NCI-H2029 treated with DMSO at 0.1 percent for 48 hours (cell line): ENCODE data around the gene GBGT1.

Experiments
- DNase-seq: peaks from one replicate; lab custom pipeline; 2025; lab: John Stamatoyannopoulos, UW

GBGT1 gene

DNA sequence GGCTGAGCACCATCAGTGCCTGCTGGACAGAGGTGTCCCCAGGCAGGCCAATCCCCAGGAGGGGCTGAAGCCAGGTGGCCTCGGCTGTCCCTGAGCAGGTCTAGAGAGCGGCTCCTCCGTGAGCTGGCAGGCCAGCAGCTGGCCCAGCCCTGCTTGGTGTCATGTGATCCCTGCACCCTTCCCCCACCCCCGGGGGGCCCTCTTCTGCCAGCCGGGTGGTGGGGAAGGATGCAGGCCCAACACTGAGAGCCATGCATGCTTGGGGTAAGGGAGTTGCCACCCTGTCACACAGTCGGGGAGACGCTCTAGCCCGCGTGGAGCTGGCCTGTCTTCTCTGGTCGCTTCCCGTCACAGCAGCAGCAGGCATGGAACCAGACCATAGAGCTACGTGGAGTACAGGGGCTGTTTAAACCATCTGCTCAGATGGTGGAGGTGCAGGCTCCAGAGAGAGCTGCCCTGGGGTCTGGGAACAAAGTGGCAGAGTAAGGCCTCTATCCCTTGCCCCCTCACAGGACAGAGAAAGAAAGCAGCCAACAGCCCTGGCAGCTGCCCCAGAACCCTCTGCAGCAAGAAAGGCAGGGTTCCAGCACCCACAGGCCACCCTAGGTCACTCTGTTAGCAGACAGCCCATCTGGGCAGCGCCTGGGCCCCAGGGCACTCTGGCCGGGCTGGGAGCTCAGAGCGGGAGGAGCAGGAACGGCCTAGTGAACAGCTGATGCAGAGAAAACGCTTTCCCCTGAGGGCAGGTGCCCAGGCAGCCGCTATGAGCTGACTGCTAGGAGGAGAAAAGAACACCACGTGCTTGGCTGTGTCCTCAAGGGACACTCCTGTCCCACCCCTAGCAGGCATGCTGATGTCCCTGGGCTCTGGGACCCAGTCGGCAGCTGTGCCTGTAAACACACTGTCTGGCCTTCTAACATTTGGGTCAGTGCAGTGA is 49.5 kb downstream of the GBGT1 start:
- DNase-seq: no peak

DNA sequence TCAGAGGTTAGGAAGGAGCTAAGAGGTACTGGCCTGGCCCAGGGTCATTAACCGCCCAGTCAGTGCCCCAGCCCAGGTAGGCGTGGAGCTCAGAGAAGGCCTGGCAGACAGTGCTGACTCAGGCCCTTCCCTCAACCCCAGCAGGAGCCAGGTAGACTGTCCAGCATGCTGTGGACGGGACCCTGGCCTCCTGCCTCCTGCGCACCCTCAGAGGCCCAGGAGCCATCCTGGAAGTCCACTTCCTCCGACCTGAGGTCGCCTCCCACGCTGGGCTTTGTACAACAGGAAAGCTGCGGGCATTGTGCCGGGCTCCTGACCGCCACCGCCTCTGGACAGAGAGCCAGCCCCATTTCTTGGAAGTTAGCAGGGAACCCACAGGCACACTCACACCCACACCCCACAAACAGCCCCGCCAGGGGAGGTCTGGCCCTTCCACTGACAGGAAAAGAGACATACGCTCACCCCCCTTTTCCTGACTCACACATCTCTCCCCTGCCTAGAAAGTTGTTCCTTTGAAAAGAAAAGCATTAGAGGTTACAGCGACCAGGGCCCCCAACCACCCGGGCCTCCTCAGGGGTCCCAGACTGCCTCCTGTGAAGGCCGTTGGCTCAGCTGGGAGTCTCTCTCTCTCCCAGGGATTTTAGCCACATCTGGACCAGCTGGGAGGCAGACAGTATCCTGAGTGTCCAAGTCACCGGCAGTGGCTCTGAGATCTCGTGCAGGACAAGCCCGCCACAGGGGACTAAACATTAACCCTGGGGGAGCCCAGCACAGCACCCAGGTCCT is 50.4 kb downstream of the GBGT1 start:
- no peak for DNase-seq

DNA sequence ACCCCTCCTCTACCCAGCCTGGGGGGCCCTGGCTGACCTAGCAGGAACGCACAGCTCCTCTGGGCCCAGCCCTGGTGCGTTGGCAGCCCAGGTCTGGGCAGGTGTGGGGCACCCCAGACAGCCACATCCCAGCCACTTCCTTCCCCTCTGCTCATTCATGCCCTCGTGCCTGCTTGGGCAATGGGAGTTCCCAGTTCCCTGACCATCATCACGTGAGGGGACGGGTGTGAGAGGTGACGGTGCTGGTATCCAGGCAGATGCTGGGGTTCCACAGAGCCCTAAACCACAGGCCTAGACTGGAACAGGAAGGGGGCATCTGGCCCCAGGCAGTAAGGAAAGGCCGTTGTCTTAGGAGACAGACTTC is 51.1 kb downstream of the GBGT1 start:
- DNase-seq: no peak

DNA sequence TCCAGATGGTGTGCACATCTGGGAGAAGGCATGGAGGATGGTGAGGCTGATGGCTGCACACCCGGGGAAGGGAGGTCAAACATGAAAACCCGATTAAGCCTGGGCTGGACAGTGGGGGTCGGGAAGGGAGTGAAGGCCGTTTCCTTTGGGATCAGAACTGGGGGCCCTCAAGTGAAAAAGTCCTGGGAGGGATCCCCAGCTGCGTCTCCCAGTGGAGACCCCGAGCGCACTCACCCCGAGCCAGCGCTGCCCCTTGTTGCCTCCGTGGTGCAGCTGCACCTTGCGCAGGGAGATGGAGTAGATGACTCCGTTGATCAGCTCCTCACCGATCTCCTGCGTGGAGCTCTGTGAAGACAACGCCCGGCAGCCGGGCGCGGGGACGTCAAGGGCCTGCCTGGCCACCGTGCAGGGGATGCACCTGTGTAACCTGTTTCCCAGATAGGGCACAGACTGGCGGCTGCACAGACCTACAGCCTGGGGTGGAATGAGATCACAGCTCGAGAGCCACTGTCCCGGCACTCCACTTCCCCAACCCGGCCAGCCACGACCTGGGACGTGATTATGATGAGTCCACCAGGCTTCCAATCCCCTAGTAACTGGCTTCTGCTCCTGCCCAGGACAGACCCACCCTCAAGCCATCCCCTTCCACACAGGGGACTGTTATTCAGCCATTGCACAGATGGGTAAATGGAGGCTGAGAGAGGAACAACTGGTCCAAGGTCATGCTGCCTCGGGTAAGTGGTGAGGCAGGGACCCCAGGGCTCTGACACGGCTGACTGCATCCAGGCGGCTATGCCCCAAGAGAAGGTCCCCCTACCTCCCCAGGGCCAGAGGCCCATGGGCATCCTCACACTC is 51.7 kb downstream of the GBGT1 start:
- no peak for DNase-seq

DNA sequence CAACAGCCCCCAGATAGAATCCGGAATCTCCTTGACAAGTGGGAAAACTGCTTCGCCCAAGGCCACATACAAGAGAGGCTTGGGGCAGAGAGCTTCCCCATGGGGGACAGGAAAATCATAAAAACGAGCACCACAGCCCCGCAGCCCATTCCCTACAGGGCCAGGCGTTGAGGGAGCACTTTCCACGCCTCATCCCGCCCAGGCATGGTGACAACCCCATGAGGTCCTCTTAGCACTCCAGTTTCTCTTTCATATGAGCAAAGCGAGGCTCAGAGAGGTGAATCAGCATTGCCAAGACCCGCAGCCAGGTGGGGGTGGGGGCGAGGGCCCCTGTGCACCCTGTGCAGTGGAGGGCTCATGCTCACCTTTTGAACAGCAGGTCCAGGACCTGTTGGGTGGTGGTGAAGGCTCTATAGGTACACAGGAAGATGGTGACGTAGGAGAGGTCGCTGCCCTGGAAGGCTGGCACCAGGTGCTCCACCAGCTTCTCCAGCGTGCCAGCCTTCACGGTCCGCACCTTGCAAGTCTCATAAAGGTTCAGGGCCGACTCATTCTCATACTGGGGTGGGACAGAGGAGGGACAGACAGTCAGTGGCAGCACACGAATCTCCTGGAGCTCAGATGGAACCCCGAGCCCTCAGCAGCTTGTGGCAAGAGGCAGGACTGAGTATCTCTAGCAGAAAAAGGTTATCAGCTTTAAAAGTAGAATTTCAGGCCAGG is 53.6 kb downstream of the GBGT1 start:
- no peak for DNase-seq

DNA sequence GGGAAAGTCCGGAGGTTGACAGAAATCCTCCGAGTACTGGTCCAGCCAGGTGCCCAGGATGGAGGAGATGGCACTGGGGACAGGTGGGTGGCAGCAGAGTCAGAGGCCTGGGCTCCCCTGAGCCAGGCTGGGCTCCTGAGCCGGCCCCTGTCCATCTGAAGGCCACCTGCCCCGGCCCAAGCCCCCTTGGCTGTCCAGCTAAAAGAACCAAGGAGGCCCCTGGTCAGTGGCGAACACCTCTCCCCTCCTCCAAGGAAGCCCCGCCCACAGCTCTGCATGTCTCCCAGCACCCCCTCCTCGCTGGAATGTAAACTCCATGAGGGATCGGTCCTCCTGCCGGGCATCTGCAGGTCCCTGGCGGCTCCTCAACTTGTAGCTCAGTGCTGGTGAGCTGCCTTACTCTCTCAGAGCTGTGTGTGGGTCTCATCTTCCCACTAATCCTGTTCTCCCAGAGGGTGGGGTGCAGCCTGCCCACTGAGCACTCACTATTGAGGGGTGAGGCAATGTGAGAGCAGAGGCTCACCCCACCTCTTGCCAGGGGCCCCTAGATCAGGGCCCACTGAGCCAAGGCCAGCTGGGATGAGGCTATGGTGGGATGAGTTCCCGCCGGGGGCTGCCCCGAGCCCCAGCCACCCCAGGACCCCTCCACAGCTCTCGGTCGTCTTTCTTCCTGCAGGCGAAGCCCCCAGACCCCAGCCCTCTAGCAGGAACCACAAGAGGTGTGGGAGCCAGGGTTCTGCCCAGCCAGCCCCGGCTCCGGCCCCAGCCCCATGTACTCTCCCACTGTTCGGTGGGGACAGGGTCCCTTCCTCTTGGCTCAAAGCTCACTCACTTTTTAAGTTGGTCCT is 54.7 kb downstream of the GBGT1 start:
- DNase-seq: no peak

DNA sequence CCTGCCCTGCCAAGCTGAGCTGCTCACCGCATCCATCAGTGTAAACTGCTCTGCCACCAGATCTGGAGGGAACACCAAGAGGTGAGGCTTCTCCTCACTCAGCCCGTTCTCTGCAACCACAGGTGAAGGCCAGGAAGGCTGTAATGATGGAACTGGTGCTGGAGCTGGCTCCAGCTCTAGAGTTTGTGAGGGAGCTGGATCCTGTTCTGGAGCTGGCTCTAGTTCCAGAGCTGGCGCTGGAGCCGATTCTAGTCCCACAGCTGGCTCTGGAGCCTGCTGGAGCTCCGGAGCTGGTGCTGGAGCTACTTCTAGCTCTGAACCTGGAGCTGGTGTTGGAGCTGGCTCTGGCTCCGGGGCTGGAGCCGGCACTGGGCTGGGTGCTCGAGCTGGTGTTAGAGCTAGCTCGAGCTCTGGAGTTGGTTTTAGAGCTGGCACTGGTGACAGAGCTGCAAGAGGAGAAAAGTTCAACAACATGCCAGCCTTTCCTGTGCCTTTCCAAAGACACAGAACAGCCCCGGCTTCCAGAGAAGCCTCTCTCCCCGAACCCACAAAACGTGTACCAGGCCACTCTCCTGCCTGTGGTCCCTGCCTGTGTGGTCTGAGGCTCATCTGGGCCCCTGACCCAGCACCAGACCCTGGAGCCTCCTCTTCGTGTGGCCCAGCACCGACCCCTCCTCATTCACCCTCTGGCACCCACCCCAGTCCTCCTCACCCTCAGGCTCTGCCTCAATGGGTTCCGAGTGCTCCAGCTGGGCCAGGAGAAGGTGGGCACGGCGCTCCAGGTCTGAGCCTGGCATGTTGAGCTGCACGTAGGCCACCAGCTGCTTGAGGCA is 55.5 kb downstream of the GBGT1 start:
- DNase-seq: no peak

DNA sequence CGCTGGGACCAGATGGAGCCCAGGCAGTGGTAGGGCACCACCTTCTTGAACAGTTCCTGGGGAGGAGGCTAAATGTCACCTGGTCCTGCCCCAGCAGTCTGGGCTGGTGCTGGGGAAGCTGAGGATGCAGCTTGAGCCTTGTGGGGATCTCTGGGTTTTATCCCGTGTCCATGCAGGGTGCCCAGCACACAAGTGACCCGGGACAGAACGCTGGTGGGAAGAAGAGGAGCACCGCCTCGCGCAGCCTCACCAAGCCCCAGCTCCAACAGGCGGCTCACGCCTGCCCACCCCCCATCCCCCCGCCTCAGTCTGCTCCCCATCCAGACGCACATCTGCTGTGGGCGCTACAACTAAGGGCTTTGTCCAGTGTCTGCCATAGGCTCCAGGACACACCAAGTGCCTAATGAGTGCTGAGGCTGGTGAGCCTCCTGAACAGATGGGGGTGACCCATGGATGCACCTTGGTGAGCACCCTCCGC is 56.4 kb downstream of the GBGT1 start:
- no peak for DNase-seq

- DNase-seq: no peak
Observed at GRCh38 chr9:133106511-133107244, 57.0 kb downstream of the GBGT1 start.

DNA sequence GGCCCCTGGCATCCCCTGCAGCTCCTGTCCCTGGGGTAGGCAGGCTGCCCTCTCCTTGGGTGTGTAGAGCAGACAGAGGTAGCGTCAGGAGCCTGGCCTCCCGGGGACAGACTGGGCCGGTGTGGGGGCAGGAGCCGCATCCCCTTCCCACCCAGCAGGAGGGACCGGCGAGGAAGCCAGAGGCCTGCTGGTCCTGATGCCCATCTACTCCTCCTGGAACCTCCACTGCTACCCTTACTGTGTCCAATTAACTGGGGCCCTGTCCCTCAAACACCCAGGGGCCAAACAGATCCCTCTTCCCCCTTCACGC is 58.3 kb downstream of the GBGT1 start:
- no peak for DNase-seq

- no peak for DNase-seq
Observed at GRCh38 chr9:133104718-133105460, 58.8 kb downstream of the GBGT1 start.

- DNase-seq: no peak
Observed at GRCh38 chr9:133103987-133104505, 59.7 kb downstream of the GBGT1 start.

GRCh38 chr9:133103183-133103986 is 60.3 kb downstream of the GBGT1 start:
- DNase-seq: no peak
